PC-9 (cell line): ENCODE measurements around the gene LBX1. TPM values are rescaled to one million over a fixed set of nuclear protein-coding genes. Genes with fewer than 3 reads are reported as not detected.

ENCODE experiments used
- BruUV-seq: library from RNA; stranded (reverse); fragments of 400-500 nt; replicated peaks from 2 replicates; lab custom pipeline; 2021; lab: Mats Ljungman, UMichigan
- CTCF ChIA-PET: fragments of 300-600 bp; sonication (Branson Sonifier 250); formaldehyde crosslinking; loops from one replicate; lab custom pipeline; 2022; ENCODE audit warnings: antibody characterized with exemption; lab: Charles Lee
- POLR2A ChIA-PET: fragments of 300-600 bp; sonication (Branson Sonifier 250); formaldehyde crosslinking; loops from one replicate; lab custom pipeline; 2022; ENCODE audit warnings: antibody characterized with exemption; ENCODE audit not compliant: unreplicated experiment; lab: Charles Lee
- DNase-seq, 2 experiments: peaks; one replicate each; pipeline versions ENCODE4 v3.0.0 to v3.0.0-alpha.2; 2015 to 2022; ENCODE audit warnings: mixed read lengths in 1 of 2
- H2AFZ ChIP-seq: fragments of 200-600 bp; sonication (generic); 2 replicates; pipeline ENCODE4 v1.8.1; 2017; ENCODE audit warnings: antibody characterized with exemption
- H3F3A ChIP-seq: fragments of 200-600 bp; sonication (generic); 2 replicates; pipeline ENCODE4 v1.8.1; 2017; ENCODE audit warnings: antibody characterized with exemption, mild to moderate bottlenecking, low read depth; ENCODE audit not compliant: insufficient read depth
- H3K27ac ChIP-seq: fragments of 200-600 bp; sonication (generic); 2 replicates; pipeline ENCODE4 v1.6.1; 2016; ENCODE audit warnings: mixed run types
- H3K27me3 ChIP-seq: fragments of 200-600 bp; sonication (generic); 2 replicates; pipeline ENCODE4 v1.6.1; 2016; ENCODE audit warnings: low read depth, mixed run types; ENCODE audit not compliant: insufficient read depth
- H3K36me3 ChIP-seq: fragments of 200-600 bp; sonication (generic); 2 replicates; pipeline ENCODE4 v1.6.1; 2016; ENCODE audit warnings: low read depth, mixed run types
- H3K4me1 ChIP-seq: fragments of 200-600 bp; sonication (generic); replicated peaks from 2 replicates; pipeline ENCODE4 v1.6.1; 2016; ENCODE audit warnings: mixed run types; ENCODE audit not compliant: insufficient read depth
- H3K4me2 ChIP-seq: fragments of 200-600 bp; sonication (generic); 2 replicates; pipeline ENCODE4 v1.6.1; 2017; ENCODE audit warnings: mixed run types
- H3K4me3 ChIP-seq: fragments of 200-600 bp; sonication (generic); 2 replicates; pipeline ENCODE4 v1.6.1; 2016; ENCODE audit warnings: mixed run types
- H3K79me2 ChIP-seq: fragments of 200-600 bp; sonication (generic); 2 replicates; pipeline ENCODE4 v1.6.1; 2017; ENCODE audit warnings: low read depth, mixed run types
- H3K9me2 ChIP-seq: fragments of 200-600 bp; sonication (generic); 2 replicates; pipeline ENCODE4 v1.8.1; 2017; ENCODE audit warnings: mild to moderate bottlenecking; ENCODE audit not compliant: insufficient read depth
- H3K9me3 ChIP-seq: fragments of 200-600 bp; sonication (generic); 2 replicates; pipeline ENCODE4 v1.8.1; 2016; ENCODE audit warnings: low read depth; ENCODE audit not compliant: insufficient read depth
- H4K20me1 ChIP-seq: fragments of 200-600 bp; sonication (generic); 2 replicates; pipeline ENCODE4 v1.8.1; 2017; ENCODE audit not compliant: insufficient read depth
- EZH2 ChIP-seq: fragments of 200-600 bp; sonication (generic); IDR thresholded peaks from 2 replicates; pipeline ENCODE4 v1.8.0; 2017; ENCODE audit warnings: antibody characterized with exemption, low read depth
- intact Hi-C: fragments of 100-400 bp; cut with micrococcal nuclease; formaldehyde crosslinking; loops from one replicate; pipeline ENCODE4 v1.10.0; 2022; ENCODE audit not compliant: unreplicated experiment
- total RNA-seq: library from RNA; stranded (reverse); gene quantifications from 2 replicates; pipeline ENCODE4 v1.2.3, GENCODE V29; 2021
- TF ChIP-seq, protein P1 (sequence below): fragments of 200-600 bp; sonication (generic); conservative IDR thresholded peaks from 2 replicates; pipeline ENCODE4 v1.6.1; 2017; ENCODE audit warnings: mixed run types, antibody characterized with exemption, mild to moderate bottlenecking, moderate library complexity

Gene LBX1
- total RNA-seq, 1 experiment from 2014 or later: not detected

DNA sequence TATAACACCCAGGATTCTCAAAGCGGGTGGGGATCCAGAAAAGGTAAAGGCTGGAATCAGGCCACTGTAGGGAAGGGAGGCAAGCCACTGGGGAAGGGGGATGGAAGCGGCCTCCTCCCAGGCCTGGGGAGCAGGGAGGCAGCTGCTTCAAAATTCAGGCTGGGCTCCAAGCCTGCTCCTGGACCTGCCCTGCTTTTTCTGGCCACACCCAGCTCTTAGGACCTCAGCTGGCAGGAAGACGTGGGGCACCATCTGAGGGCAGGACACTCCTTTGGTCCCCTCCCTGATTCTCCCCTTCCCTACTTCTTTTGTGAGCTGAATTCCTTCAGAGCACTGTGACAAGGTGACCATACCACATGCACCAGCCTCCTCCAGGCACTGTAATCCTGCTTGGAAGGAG, 4.6 kb upstream of the LBX1 start:
- Histone ChIP-seq H3K9me3 (no peaks in the 10 kb centered on the region), H4K20me1 (no peaks in the 10 kb centered on the region), H3K27ac (no peak overlapping the region), H3K4me1 (no peaks in the 10 kb centered on the region), H3K36me3 (no peaks in the 10 kb centered on the region), H3K4me2 (no peak overlapping the region), H2AFZ (no peak overlapping the region), H3K9me2 (no peaks in the 10 kb centered on the region), H3F3A (no peaks in the 10 kb centered on the region), H3K79me2 (no peaks in the 10 kb centered on the region), H3K4me3 (no peak overlapping the region), H3K27me3 (peaks cover 33% of the 10 kb centered on the region)
- BruUV-seq: no TSS peak
- CTCF ChIA-PET: no interaction called here
- intact Hi-C loops: no loop called here
- POLR2A ChIA-PET: no interaction called here
- DNase-seq: no peak
- TF ChIP-seq EZH2: no peak
- TF ChIP-seq, protein P1, sequence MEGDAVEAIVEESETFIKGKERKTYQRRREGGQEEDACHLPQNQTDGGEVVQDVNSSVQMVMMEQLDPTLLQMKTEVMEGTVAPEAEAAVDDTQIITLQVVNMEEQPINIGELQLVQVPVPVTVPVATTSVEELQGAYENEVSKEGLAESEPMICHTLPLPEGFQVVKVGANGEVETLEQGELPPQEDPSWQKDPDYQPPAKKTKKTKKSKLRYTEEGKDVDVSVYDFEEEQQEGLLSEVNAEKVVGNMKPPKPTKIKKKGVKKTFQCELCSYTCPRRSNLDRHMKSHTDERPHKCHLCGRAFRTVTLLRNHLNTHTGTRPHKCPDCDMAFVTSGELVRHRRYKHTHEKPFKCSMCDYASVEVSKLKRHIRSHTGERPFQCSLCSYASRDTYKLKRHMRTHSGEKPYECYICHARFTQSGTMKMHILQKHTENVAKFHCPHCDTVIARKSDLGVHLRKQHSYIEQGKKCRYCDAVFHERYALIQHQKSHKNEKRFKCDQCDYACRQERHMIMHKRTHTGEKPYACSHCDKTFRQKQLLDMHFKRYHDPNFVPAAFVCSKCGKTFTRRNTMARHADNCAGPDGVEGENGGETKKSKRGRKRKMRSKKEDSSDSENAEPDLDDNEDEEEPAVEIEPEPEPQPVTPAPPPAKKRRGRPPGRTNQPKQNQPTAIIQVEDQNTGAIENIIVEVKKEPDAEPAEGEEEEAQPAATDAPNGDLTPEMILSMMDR: no peak

DNA sequence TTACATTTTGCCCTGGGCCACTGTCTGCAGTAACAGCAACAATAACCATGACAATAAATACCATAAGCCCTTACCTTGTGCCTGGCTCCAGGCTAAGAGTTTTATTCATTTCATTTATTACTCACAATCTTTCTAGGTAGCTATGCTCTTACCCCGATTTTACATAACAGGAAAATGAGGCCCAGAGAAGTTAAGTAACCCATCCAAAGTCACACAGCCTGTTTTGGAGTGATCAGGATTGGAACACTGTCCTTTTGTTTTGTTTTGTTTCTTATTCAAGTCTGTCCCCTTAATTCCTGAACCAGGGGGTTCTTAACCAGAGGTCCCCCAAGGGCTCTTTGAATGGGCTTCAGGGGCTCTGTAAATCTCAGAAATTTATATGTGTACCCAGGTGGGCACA, 4.2 kb upstream of the LBX1 start:
- no peak overlapping the region for H2AFZ ChIP-seq
- no peaks in the 10 kb centered on the region for H3K79me2 ChIP-seq
- DNase-seq: no peak
- H3K27me3 ChIP-seq: peaks cover 30% of the 10 kb centered on the region; the same call in 1 of the 2 replicates
- H3K27ac ChIP-seq: no peak overlapping the region
- no peaks in the 10 kb centered on the region for H3F3A ChIP-seq
- H3K4me1 ChIP-seq: no peaks in the 10 kb centered on the region
- no peak overlapping the region for H3K4me2 ChIP-seq
- TF ChIP-seq EZH2: no peak
- TF ChIP-seq, protein P1: no peak
- H3K36me3 ChIP-seq: no peaks in the 10 kb centered on the region
- no TSS peak for BruUV-seq
- H3K4me3 ChIP-seq: no peak overlapping the region
- no peaks in the 10 kb centered on the region for H3K9me3 ChIP-seq
- CTCF ChIA-PET: no interaction called here
- H3K9me2 ChIP-seq: no peaks in the 10 kb centered on the region
- POLR2A ChIA-PET: no interaction called here
- no peaks in the 10 kb centered on the region for H4K20me1 ChIP-seq
- intact Hi-C loops: no loop called here

DNA sequence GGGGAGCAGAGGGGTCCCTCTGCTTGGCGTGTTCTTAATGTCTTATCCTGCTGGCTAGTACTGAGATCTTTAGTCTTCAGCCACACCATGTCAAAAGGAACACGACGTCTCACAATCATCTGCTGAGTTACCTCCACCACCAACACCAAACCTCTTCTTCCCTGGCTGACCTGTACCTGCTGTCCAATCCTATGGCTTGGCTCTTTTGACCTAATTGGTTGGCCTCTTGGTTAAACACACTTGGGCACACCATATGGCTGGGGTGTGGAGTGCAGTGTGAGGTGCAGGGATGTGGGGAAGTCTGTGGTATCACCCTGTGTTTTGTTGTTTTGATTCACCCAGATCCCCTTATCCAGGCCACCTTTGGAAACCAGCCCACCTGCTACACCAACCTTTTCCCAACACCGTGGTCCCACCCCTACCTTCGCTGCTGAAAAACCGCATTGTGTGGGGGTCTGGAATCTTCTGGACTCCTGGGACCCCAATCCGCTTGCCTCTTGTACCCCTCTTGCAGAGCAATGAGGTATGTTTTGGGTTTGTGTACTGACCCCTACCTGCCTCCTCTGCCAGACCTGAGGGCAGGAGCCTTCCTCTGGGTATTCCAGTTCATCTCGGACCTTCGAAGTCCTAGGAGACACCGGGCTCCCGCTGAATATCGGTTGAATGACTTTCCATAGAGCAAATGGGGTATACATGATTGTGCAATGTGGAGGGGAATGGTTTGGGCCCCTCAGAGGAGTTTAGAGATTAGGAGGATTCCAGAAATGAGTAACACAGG, 2.8 kb upstream of the LBX1 start:
- H3K27me3 ChIP-seq: peaks cover 27% of the 10 kb centered on the region; the same call in 1 of the 2 replicates
- H3K4me1 ChIP-seq: no peaks in the 10 kb centered on the region
- no peak overlapping the region for H3K27ac ChIP-seq
- no peaks in the 10 kb centered on the region for H3K9me2 ChIP-seq
- TF ChIP-seq EZH2: no peak
- TF ChIP-seq, protein P1: no peak
- H3K4me3 ChIP-seq: no peak overlapping the region
- CTCF ChIA-PET: no interaction called here
- H3K79me2 ChIP-seq: no peaks in the 10 kb centered on the region
- no peaks in the 10 kb centered on the region for H3K9me3 ChIP-seq
- H3K4me2 ChIP-seq: no peak overlapping the region
- no peak overlapping the region for H2AFZ ChIP-seq
- H3K36me3 ChIP-seq: no peaks in the 10 kb centered on the region
- no TSS peak for BruUV-seq
- POLR2A ChIA-PET: no interaction called here
- intact Hi-C loops: no loop called here
- no peak for DNase-seq
- H4K20me1 ChIP-seq: no peaks in the 10 kb centered on the region
- no peaks in the 10 kb centered on the region for H3F3A ChIP-seq
